ENCODE measurements around the gene AKT3. TPM values are rescaled to one million over a fixed set of nuclear protein-coding genes. Genes with fewer than 3 reads are reported as not detected.

AKT3 gene
- total and polyA plus RNA-seq, 8 donors = 4.2 to 24.1 (median 11.6) TPM

DNA sequence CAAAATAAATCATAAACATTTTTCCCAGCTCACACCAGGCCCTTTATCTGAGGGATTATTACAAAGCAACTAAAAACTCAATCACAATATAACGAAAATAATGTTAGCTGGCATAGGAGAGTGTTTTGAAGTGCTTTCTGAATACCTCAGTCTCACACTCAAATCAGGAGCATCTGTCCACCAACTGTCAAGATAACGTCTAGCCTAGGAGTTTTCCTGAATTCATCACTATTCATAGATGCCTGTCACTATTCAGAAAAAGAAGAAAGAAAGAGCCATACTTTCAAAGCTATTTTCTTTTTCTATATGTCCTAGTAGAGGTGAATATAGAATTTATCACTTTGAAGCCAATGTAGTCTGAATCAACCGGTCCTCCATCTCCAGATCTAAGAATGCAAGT lies 127.0 kb downstream of the AKT3 start:
- no peaks in the 10 kb centered on the region for H3K36me3 ChIP-seq
- 78 to 81% methylated on average over 3 of the region's 3 CpGs for WGBS, 2 donors
- no peak for ATAC-seq
- H3K4me3 ChIP-seq = no peak overlapping the region
- peaks cover 0 to 3% (median 0%) of the 10 kb centered on the region in 3 donors for H3K4me1 ChIP-seq
- intact Hi-C loops (cut with DNase I) = no loop called here
- no peaks in the 10 kb centered on the region for H3K9me3 ChIP-seq
- TF ChIP-seq, protein P1, sequence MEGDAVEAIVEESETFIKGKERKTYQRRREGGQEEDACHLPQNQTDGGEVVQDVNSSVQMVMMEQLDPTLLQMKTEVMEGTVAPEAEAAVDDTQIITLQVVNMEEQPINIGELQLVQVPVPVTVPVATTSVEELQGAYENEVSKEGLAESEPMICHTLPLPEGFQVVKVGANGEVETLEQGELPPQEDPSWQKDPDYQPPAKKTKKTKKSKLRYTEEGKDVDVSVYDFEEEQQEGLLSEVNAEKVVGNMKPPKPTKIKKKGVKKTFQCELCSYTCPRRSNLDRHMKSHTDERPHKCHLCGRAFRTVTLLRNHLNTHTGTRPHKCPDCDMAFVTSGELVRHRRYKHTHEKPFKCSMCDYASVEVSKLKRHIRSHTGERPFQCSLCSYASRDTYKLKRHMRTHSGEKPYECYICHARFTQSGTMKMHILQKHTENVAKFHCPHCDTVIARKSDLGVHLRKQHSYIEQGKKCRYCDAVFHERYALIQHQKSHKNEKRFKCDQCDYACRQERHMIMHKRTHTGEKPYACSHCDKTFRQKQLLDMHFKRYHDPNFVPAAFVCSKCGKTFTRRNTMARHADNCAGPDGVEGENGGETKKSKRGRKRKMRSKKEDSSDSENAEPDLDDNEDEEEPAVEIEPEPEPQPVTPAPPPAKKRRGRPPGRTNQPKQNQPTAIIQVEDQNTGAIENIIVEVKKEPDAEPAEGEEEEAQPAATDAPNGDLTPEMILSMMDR (IDR thresholded peaks at IDR 0.05) = no peak
- no peaks in the 10 kb centered on the region for H3K27me3 ChIP-seq
- FAIRE-seq = no peak
- no peak overlapping the region for H3K27ac ChIP-seq
- no peak for DNase-seq

DNA sequence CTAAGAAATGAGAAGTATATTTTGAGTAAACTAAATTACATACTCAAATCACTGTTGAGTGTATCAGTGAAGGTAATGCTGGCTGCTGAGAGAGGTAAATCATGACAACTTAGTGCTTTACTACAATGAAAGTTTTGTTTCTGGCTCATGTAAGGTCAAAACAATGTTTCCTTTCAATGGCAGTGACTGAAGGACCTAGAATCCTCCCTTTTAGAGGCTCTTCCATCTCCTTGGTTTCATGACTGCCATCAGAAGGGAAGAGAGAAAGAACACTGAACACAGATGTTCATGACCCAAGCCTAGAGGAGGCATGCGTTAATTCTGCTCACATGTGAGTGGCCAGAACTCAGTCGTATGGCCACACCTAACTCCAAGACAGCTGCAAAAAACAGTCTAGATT lies 130.6 kb downstream of the AKT3 start:
- Histone ChIP-seq H3K4me3 (no peak overlapping the region), H3K36me3 (no peaks in the 10 kb centered on the region), H3K27ac (no peak overlapping the region), H3K9me3 (no peaks in the 10 kb centered on the region), H3K4me1 (no peaks in the 10 kb centered on the region), H3K27me3 (no peaks in the 10 kb centered on the region)
- TF ChIP-seq, protein P1 (IDR thresholded peaks at IDR 0.05) = no peak
- ATAC-seq = no peak
- intact Hi-C loops (cut with DNase I) = no loop called here
- WGBS, 2 donors = 83 to 94% methylated on average over 2 of the region's 2 CpGs
- DNase-seq = no peak
- FAIRE-seq = no peak

DNA sequence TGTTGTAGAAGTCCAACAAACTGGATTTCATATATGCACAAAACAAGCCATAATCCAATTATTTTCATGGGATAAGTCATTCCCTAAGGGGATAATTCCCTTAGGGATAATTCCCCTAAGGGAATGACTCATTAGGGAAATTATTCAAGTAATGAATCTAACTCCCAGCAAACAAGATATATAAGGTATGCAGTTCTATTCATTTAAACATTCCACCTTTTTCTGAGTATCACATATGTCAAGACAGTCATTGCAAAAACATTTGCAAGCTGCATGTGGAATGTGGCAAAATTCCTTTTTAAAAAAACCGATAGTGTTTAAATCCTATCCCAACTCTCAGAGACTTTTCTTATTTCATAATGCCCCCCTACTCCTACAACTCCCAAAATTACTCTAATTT lies 131.2 kb downstream of the AKT3 start:
- ATAC-seq (no peak), FAIRE-seq (no peak), DNase-seq (no peak)
- no peak overlapping the region for H3K4me3 ChIP-seq
- H3K4me1 ChIP-seq = no peaks in the 10 kb centered on the region
- H3K27me3 ChIP-seq = no peaks in the 10 kb centered on the region
- H3K27ac ChIP-seq = no peak overlapping the region
- TF ChIP-seq, protein P1 (IDR thresholded peaks at IDR 0.05) = no peak
- no peaks in the 10 kb centered on the region for H3K9me3 ChIP-seq
- 88 to 96% methylated on average over 1 of the region's 1 CpG for WGBS, 2 donors
- intact Hi-C loops (cut with DNase I) = no loop called here
- no peaks in the 10 kb centered on the region for H3K36me3 ChIP-seq

DNA sequence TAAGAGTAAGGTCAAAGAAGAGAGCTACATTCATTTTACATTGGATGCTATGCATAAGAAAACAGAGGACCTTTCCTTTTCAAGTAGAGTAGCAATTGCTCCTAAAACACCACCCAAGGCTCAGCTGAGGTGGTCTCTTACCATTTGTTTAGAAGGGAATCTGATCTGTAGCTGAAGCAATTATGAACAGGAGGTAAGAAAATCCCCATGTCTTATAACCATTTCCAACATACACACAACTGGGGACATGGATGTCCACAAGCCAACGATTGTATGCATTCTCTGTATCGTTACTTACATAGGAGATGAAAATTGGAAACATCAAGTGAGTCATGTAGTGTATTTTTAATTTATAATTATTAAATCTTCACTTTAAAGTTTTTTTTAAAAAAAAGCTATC lies 132.0 kb downstream of the AKT3 start:
- Histone ChIP-seq H3K4me1 (no peaks in the 10 kb centered on the region), H3K27ac (no peak overlapping the region), H3K9me3 (no peaks in the 10 kb centered on the region), H3K36me3 (no peaks in the 10 kb centered on the region), H3K27me3 (no peaks in the 10 kb centered on the region), H3K4me3 (no peak overlapping the region)
- no peak for ATAC-seq
- intact Hi-C loops (cut with DNase I) = no loop called here
- TF ChIP-seq, protein P1 (IDR thresholded peaks at IDR 0.05) = no peak
- WGBS, 2 donors = 87 to 97% methylated on average over 2 of the region's 2 CpGs
- no peak for FAIRE-seq
- DNase-seq = no peak

DNA sequence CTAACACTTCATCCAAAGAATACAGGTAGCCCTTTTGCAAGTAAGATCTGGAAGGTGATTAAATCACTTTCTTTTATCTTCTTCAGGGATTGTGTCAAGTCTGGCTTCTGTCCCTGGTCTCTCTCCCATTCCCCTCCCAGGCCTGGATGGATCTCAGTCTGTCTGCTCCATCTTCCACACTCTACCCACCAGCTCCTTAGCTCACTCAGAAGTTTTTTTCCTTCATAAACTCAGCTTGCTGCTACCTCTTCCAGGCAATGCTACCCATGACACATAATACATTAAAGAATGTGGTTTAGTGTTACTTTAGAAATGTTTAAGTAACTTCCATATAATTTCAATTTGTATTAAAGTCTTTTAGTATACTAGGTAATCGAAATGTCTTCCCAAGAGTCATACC lies 133.1 kb downstream of the AKT3 start:
- H3K4me3 ChIP-seq = no peak overlapping the region
- WGBS, 2 donors = 93 to 96% methylated on average over 1 of the region's 1 CpG
- H3K36me3 ChIP-seq = no peaks in the 10 kb centered on the region
- H3K27ac ChIP-seq = no peak overlapping the region
- FAIRE-seq (no peak), ATAC-seq (no peak), DNase-seq (no peak)
- intact Hi-C loops (cut with DNase I) = no loop called here
- TF ChIP-seq, protein P1 (IDR thresholded peaks at IDR 0.05) = no peak
- no peaks in the 10 kb centered on the region for H3K27me3 ChIP-seq
- peaks cover 0 to 7% (median 0%) of the 10 kb centered on the region in 3 donors for H3K4me1 ChIP-seq
- H3K9me3 ChIP-seq = no peaks in the 10 kb centered on the region

Measured in pancreas (tissue), 10 donors.